Epithelial cell of proximal tubule (primary cell): Measurements from ENCODE around the gene RGS3. TPM values are rescaled to one million over a fixed set of nuclear protein-coding genes. Genes with fewer than 3 reads are reported as not detected.

Source experiments
- DNase-seq: peaks from one replicate; pipeline ENCODE4 v3.0.0-alpha.2; 2011; ENCODE audit warnings: low read depth
- H3K4me3 ChIP-seq: 2 replicates; pipeline ENCODE4 v1.5.1; 2011; ENCODE audit warnings: low read depth, mild to moderate bottlenecking, low read length
- CTCF ChIP-seq: conservative IDR thresholded peaks from 2 replicates; pipeline ENCODE4 v1.5.1; 2012; ENCODE audit warnings: low read depth, mild to moderate bottlenecking, low read length
- total RNA-seq: library from RNA; depleted of rRNA; stranded (reverse); fragments of >200 nt; gene quantifications from 2 replicates; pipeline ENCODE4 v1.2.3, GENCODE V29; 2015

The RGS3 gene
- total RNA-seq, 1 donor from 2014 or later = 79.2 TPM

- H3K4me3 ChIP-seq = no peak overlapping the region
- no peak for DNase-seq
- TF ChIP-seq CTCF = no peak
Observed at GRCh38 chr9:113452113-113452605, 11.4 kb upstream of the RGS3 start.

- H3K4me3 ChIP-seq = no peak overlapping the region
- DNase-seq = no peak
- TF ChIP-seq CTCF = no peak
Observed at GRCh38 chr9:113454914-113455761, 8.4 kb upstream of the RGS3 start.

GRCh38 chr9:113456235-113456634, 7.3 kb upstream of the RGS3 start:
- no peak for DNase-seq
- no peak for TF ChIP-seq CTCF

GRCh38 chr9:113461285-113461684, 2.2 kb upstream of the RGS3 start:
- no peak for DNase-seq
- no peak overlapping the region for H3K4me3 ChIP-seq
- TF ChIP-seq CTCF = no peak

More at GRCh38 chr9:113456235-113456634, 7.3 kb upstream of the RGS3 start:
- H3K4me3 ChIP-seq = no peak overlapping the region

- TF ChIP-seq CTCF = no peak
- H3K4me3 ChIP-seq = no peak overlapping the region
- DNase-seq = no peak
Observed at GRCh38 chr9:113461943-113462342, 1.6 kb upstream of the RGS3 start.

GRCh38 chr9:113462781-113463286, 693 bp upstream of the RGS3 start:
- DNase-seq = no peak
- H3K4me3 ChIP-seq = no peak overlapping the region
- TF ChIP-seq CTCF = no peak
